ENCODE data around the gene BMPR1A.

BMPR1A gene

DNA sequence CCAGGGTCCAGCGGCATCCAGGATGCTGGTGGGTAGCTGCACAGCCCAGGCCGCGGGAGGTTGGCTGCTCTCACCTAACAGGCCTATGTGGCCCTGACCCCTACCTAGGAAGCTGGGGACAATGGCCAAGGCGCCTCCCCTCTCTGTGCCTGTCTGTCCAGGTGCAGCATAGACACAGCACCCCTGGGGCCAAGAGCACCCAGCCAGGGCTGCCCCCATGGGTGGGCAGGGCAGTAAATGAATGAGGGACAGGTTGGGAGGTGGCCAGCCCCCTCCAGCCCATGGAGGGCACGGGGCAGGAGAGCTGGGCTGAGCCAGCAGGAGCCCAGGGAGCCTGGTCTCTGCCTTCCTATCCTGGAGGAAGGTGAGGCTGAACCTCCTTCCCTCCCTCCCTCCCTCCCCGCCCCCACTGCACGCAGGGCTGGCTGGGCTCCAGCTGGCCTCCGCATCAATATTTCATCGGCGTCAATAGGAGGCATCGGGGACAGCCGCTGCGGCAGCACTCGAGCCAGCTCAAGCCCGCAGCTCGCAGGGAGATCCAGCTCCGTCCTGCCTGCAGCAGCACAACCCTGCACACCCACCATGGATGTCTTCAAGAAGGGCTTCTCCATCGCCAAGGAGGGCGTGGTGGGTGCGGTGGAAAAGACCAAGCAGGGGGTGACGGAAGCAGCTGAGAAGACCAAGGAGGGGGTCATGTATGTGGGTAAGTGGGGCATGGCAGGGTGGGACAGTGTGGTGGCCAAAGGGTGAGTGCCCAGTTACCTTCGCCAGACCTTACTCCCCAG is 201.9 kb downstream of the BMPR1A start, which contains the start of gene SNCG:
TSS of gene SNCG (plus strand) at position 484 of the 785 bp plus-strand sequence. CDS start at position 583, 99 bp downstream.
- DNase-seq: no peak

- DNase-seq: no peak
Measured at GRCh38 chr10:86958901-86959736, 202.7 kb downstream of the BMPR1A start.

GRCh38 chr10:86959737-86960002 is 203.3 kb downstream of the BMPR1A start:
- no peak for DNase-seq

GRCh38 chr10:86960003-86960862 is 203.8 kb downstream of the BMPR1A start:
- no peak for DNase-seq

GRCh38 chr10:86960863-86961434 is 204.5 kb downstream of the BMPR1A start:
- DNase-seq: no peak

- DNase-seq: no peak
Measured at GRCh38 chr10:86961481-86962091, 205.2 kb downstream of the BMPR1A start.

- no peak for DNase-seq
Measured at GRCh38 chr10:86962136-86962980, 205.9 kb downstream of the BMPR1A start.

GRCh38 chr10:86962981-86963310 is 206.5 kb downstream of the BMPR1A start:
- no peak for DNase-seq

GRCh38 chr10:86963341-86963919 is 207.0 kb downstream of the BMPR1A start:
- no peak for DNase-seq

- no peak for DNase-seq
Measured at GRCh38 chr10:86964061-86964846, 207.8 kb downstream of the BMPR1A start.

DNA sequence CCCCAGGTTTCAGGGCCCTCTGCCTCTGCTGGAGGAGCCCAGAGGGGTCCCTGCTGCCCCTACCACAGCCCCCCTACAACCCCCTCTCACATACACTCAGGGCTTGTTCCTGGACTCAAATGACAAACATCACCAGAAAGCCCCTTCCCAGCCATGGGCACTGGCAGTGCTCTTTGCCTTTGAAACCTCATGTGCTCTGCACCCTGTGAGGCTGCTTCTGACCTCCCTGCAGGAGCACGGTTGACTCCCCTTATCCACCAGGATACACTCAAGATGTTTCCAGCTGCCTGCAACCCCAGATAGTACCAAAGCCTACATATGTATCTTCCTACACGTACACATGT is 208.4 kb downstream of the BMPR1A start:
- no peak for DNase-seq

DNA sequence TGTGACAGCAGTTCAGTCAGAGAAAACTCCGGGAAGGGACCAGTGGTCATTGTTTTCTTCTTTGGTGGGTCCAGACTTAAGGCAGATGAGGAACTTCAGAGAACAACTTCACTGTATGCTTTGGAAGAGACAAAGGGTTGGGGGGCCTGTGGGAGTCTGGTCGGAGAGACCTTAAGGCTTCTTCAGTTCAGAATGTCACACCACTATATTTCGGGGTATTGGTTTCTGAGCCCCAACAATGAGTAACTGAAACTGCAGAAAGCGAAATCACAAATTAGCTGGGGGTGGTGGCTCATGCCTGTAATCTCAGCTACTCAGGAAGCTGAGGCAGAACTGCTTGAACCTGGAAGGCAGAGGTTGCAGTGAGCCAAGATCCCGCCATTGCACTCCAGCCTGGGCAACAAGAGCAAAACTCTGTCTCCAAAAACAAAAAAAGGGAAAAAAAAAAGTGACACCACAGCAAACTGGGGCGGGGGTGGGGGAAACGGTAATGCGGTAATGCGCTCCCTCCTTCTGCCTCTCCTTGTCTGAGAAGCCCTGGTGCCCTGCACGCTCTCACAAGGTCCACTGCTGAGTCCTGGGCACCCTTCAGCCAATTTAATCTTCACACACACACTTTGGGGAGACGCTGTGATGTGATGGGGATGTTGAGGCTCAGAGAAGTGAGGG is 209.7 kb downstream of the BMPR1A start:
- no peak for DNase-seq

- DNase-seq: no peak
Measured at GRCh38 chr10:86967481-86967941, 211.1 kb downstream of the BMPR1A start.

DNA sequence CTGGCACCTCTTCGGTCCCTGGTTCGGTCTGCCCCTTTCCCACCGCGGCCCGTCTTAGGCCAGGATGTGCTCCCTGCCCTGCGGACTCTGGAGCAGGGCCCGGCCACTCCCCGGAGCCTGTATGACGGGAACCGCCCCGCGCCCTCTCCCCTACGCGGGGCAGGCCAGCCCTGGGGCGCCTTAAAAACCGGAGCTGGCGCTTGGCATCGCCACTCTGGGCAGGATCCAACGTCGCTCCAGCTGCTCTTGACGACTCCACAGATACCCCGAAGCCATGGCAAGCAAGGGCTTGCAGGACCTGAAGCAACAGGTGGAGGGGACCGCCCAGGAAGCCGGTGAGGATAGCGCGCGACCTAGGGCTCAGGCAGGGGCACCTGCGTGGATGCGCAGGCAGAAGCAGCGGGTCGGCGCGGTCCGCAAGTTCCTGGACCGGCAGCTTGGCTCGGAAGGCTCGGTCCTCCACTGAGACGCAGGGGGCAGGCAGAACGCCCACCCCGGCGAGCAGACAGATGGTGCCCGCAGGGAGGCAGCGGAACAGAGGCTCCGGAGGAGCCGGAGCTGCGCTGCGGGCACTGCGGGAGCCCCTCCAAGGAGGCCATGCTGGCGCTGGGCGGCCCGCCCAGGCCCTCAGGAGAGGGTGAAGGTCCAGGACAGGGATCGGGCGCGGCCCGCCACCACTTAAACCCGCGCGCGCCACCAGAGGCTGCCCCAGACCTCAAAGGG is 212.0 kb downstream of the BMPR1A start, which contains the start of gene ADIRF:
TSS of gene ADIRF (plus strand) at position 212 of the 723 bp plus-strand sequence. CDS start at position 275, 63 bp downstream.
- DNase-seq: no peak

DNA sequence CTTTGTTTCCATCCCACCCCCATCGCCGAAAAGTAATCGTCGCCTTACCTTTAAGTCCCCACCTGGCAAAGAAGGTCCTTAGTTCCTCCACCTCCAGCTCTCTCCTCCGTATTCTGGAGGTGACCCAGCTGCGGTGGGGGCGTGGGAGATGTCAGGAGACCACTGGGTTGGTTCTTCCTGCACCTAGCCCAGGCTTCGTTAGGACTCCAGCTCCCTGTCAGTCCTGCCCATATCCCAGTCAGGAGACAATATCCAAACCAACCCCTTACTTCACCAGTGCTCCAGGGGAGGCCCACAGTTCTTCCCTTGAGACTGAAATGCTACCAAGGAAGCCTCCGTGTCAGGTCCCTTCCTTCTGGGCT is 212.6 kb downstream of the BMPR1A start:
- DNase-seq: no peak

DNA sequence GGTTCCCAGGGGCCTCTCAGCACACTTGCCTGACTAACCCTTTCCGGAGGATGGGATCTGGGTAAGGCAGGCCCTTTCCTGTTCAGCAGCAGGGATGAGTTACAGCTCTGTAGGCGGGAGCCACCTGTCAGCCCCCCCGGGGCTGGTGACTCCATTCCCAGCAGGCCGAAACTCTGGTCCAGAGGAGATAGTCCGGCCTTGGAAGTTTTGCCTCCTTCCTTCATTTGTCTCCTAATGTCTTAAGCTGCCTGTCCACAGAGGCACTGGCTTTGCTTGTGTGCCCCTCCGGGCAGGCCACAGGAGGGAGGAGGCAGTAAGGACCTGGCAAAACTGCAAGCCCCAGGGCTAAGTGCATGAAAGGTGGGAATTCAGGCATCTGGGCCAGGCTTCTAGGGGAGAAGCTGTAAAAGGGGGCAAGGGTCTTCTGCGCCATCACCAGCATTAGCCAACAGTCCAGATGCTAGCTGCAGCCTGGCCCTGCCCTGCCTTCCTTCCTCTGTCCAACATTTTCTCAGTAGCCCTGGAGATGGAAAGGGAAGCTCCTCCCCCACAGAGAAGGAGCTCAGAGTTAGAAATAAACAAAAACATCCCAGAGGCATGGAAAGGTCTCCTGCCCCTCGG is 213.1 kb downstream of the BMPR1A start:
- no peak for DNase-seq

DNA sequence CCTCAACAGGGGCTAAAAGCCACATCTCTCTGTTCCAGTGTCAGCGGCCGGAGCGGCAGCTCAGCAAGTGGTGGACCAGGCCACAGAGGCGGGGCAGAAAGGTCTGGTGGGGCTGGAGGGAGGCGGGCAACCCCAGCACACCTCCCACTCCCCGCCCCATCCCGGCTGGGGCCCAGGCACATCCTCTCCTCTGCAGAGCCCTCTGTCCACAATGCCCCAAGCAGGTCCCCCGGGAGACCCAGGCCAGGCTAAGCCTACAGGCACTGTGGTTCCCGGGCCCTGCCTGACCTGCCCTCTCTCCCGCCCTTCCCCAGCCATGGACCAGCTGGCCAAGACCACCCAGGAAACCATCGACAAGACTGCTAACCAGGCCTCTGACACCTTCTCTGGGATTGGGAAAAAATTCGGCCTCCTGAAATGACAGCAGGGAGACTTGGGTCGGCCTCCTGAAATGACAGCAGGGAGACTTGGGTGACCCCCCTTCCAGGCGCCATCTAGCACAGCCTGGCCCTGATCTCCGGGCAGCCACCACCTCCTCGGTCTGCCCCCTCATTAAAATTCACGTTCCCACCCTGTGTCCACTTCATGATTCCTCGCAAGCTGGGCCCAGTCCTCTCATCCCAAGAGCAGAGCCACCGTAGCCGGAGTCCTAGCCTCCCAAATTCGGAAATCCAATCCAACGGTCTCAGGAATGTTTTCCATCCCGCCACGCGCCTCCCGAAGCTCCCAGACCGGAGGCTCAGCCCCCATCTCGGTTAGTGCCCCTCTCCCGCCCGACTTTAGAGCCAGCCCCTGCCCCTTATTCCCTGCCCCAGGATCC is 214.0 kb downstream of the BMPR1A start:
- DNase-seq: no peak

GRCh38 chr10:86970982-86971231 is 214.5 kb downstream of the BMPR1A start:
- DNase-seq: no peak
